HG03095 (cell line): ENCODE results near the gene ZFP90.
A peak's percentile ranks its signal among the peaks of the same experiment; 100 is the strongest.
"Not testable (repeated sequence)": the region's sequence is repeated elsewhere in the genome, so short reads cannot be mapped to it uniquely, and the experiment has no call there.

ENCODE experiments used
- ATAC-seq: cut with Tn5 transposase; IDR thresholded peaks from one replicate; pipeline ENCODE4 v1.9.1; 2021; ENCODE audit warnings: moderate library complexity; ENCODE audit not compliant: unreplicated experiment

Gene ZFP90

GRCh38 chr16:68538880-68539701 lies at the start of gene ZFP90:
TSS of gene ZFP90 (plus strand) at chr16:68539291. CDS start at chr16:68539793, 502 bp downstream.
- peak; percentile 84 for ATAC-seq

DNA sequence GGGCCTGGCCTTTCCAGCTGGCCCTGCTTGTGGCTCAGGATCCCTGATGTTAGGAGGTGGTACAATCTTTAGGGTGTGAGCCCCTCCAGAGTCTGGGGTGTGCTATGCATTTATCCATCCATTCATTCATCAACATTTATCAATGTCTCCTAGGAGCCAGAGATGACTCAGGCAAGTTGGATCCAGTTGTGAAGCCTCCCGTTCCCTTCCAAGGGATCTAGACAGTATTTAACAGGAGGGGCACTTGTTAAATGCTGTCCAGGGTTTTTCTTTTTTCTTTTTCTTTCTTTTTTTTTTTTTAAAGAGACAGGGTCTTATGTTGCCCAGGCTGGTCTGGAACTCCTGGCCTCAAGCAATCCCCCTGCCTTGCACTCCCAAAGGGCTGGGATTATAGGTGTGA lies 48.7 kb upstream of the ZFP90 start:
- no peak for ATAC-seq

GRCh38 chr16:68490829-68491575 lies 48.1 kb upstream of the ZFP90 start:
- no peak for ATAC-seq

DNA sequence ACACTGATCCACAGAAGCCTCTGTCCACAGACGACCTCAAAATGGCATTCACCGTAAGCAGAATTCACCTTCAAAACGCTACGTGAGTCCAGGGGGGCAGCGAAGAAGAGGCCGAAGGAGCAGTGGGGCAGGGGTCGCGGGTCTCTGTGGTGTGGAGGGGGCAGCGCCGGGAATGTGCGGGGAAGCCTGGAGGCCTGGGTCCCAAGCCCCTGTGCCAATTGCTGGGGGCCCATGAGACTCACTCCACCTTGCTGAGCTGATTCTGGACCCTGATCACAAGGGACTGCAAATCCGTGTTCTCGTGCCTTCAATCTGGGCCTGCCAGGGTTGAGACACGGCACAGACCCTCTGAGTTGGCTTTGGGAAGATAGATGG lies 47.5 kb upstream of the ZFP90 start:
- ATAC-seq, result no peak

DNA sequence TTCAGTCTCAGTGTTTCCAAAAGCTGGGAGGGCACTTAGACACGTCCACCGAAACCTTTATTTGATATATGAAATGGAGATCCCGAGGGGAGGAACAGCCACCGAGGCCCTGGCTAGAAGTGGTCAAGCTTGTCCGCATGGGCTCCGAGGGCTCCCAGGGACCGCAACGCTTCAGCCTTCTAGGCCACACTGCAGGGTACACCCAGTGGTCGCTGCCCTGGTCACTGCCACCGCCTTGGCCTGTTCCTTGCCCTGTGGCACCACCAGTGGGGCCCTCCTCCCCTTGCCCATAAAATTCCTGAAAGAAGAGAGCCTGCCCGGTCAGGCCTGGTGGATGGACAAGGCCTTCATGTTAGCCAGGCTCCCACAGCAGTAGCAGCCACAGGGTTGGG lies 46.9 kb upstream of the ZFP90 start:
- no peak for ATAC-seq

DNA sequence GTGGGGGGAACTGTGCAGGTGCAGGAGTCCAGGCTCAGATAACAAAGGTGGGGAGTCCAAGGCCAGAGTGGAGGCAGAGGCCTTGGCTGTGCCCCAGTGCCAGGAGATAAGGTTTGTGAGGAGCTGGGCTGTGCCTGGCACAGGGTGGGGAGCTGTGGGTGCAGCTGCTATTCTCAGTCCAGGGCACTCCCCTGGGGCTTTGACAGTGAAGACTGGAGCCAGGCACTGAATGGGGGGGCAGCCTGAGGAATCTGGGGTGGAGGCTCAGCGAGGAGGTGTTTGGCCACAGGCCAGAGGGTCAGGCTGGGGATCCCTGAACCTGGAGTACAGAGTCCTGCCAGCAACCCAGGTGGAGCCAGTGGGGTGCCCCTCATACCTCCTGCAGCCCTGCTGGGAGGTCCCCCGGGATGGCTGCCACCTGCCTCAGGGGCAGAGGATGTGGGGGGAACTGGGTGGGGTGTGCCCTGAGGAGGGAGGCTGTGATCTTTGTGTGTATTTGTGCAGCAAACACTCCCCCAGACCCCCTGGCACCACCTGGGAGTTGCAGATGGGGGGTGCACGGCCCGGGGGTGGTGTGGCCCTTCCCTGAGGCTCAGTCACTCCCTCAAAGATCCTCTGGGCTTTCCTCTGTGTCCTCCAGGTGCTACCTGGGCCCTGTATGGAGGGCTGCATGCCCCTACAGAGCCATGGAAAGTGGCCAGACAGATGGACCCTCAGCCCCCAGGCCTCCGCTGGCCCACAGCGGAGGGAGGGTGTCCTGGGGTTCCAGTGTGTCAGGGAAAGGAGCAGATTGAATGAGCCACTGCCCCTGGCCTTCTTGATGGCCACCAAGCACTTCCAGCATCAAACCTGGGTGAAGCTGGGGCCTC lies 46.3 kb upstream of the ZFP90 start:
- no peak for ATAC-seq

- no peak for ATAC-seq
These were observed 45.5 kb upstream of the ZFP90 start for GRCh38 chr16:68493412-68494070.

DNA sequence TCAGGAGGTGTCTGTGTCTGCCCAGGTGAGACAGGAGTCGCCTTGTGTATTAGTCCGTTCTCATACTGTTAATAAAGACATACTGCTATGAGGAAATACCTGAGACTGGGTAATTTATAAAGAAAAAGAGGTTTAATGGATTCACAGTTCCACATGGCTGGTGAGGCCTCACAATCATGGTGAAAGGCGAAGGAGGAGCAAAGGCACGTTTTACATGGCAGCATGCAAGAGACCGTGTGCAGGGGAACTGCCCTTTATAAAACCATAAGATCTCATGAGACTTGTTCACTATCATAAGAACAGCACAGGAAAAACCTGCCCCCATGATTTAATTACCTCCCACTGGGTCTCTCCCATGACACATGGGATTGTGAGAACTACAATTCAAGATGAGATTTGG lies 44.8 kb upstream of the ZFP90 start:
- not testable (repeated sequence) for ATAC-seq

- no peak for ATAC-seq
These were observed 42.4 kb upstream of the ZFP90 start for GRCh38 chr16:68496689-68497088.

DNA sequence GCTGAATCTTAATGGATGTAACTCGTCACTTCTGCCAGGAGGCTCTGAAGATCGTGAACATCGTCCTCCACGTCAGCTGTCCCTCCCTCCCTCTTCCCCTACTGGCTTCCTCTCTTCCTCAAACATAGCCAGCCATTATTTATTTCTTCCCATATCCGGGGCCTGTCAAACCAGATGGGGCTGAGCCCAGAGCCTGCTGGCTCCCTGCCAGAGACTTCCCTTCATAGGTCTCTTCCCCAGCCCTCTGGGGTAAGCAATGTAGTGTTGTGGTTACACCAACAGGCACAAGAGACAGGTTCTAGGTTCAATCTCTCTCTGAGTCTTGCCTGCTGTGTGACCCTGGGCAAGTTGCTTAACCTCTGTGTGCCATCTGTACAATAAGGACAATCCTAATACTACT lies 40.1 kb upstream of the ZFP90 start:
- ATAC-seq, result no peak

- ATAC-seq, result no peak
These were observed 35.8 kb upstream of the ZFP90 start for GRCh38 chr16:68503334-68503733.

- ATAC-seq, result no peak
These were observed 35.0 kb upstream of the ZFP90 start for GRCh38 chr16:68504066-68504465.

DNA sequence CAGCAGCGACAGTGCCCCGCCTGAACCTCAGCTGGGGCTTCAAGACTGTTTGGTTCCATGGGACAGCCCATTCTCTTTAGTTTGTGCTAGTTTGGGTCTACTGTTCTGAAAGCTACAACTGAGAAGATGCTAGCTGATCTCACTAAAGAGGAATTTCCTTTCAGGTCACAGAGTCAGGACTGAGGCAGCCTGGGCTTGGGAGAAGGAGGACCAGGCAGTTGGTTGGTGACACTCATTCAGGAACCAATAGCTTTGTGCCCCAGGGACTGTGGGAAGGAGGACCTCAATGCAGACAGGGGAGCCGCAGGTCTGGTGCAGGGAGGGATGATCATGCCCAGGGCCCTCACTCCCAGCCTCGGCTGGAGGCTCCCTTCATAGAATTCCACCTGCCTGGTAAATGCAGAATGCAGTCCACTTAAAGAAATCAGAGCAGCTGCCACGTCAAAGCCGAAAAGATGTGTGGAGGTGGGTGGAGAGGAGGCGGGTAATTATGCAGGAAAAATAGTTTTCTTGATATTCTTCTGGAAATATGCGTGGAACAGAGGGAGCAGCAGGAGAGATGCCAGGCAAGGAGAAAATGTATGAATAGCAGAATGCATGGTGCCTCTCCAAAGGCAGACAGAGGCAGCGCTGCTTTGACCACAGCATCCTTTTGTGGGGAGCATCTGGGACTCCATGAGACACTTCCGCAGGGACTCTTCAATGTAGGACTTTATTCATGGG lies 32.6 kb upstream of the ZFP90 start:
- ATAC-seq, result no peak

- no peak for ATAC-seq
These were observed 31.1 kb upstream of the ZFP90 start for GRCh38 chr16:68508013-68508412.

DNA sequence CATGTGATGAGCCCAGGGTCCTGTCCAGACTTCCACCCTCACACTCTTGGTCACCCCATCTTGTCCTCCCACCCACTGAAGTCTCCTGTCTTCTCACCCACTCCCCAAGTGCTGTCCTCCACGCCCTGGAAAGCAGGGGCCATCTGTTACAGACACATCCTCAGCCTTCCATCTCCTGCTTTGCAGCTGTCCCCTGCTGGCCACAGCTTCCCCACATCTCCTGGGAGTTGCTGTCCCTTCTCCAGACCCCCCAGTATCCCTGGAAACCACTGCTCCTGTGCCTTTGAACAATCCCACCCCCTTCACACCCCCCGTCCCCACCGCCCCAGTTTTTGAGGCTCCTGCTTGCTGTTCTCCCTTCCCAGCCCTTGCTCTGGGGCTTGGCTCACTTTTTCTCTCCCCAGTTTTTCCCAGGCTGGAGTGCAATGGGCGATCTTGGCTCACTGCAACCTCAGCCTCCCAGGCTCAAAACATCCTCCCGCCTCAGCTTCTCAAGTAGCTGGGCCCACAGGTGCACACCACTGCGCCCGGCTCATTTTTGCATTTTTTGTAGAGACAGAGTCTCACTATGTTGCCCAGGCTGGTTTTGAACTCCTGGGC lies 30.4 kb upstream of the ZFP90 start:
- no peak for ATAC-seq

DNA sequence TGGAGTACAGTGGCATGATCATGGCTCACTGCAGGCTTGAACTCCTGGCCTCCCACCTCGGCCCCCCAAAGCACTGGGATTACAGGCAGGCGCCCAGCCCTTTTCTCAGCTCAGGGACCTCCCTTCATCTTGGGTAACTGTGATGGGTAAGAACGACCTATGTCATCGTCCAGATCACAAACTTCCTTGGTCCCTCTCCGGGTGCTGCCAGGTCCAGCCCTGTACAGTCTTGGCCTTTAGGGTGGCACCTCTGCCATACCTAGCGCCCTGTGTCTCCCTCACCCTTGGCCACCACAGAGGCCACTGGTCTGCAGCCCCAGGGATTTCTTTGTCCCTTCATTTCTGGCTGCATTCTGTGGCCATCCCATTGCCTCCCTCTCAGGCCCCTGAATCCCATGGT lies 29.7 kb upstream of the ZFP90 start:
- ATAC-seq, result no peak

DNA sequence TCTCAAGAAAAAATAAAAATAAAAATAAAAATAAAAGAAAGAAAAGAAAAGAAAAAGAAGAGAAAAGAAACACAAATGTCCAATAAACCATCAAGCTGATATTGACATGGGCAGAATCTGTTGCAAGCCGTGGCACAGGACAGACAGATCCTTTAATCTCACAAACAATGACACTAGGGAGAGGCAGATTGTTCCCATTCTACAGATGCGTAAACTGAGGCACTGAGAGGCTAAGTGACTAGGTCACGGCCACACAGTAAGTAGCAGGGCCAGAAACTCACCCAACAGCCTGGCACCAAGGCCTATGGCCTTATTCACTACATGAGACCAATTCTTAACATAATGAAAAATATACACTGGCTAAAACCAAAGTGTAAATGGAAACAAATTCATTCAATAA lies 28.3 kb upstream of the ZFP90 start:
- ATAC-seq, result no peak

GRCh38 chr16:68512183-68512582 lies 26.9 kb upstream of the ZFP90 start:
- no peak for ATAC-seq

GRCh38 chr16:68512742-68513141 lies 26.3 kb upstream of the ZFP90 start:
- no peak for ATAC-seq

DNA sequence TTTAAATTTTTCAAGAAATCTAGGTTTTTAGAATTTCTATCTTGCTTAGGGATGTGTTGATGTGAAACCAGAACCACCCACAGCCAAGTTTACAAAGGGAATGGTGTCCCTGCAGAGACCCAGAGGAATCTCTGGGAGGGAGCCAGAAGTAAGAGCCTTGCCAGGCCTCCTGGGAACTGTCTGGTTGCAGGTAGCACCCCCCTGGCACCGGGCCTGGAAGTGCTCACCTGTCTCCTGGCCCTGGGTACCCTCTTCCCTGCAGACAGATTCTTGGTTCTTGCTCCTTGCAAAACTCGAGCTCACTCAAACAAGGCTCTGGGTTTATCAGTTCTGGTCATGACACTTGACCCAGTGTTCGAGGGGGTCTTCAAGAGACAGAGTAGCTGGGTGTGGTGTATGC lies 24.6 kb upstream of the ZFP90 start:
- ATAC-seq, result no peak
